Ascending aorta (tissue), 2 donors: Measurements from ENCODE around the gene ARHGAP24. TPM values are rescaled to one million over a fixed set of nuclear protein-coding genes. Genes with fewer than 3 reads are reported as not detected.
"Not testable (repeated sequence)": the region's sequence is repeated elsewhere in the genome, so short reads cannot be mapped to it uniquely, and the experiment has no call there.

Source experiments
- DNase-seq, 2 donors: peaks; one replicate each; pipeline ENCODE4 v3.0.0-alpha.2; 2019; ENCODE audit warnings: low spot score in 2 of 2
- H3K27ac ChIP-seq, 2 donors: fragments of 200-600 bp; sonication (generic); one replicate each; pipeline ENCODE4 v1.5.1; 2016 to 2017; ENCODE audit warnings: mild to moderate bottlenecking in 1 of 2
- H3K27me3 ChIP-seq: fragments of 200-600 bp; sonication (generic); one replicate; pipeline ENCODE4 v1.5.1; 2017
- H3K36me3 ChIP-seq, 2 donors: fragments of 200-600 bp; sonication (generic); one replicate each; pipeline ENCODE4 v1.5.1; 2016
- H3K4me1 ChIP-seq, 2 donors: fragments of 200-600 bp; sonication (generic); one replicate each; pipeline ENCODE4 v1.5.1; 2016 to 2017; ENCODE audit warnings: mild to moderate bottlenecking in 1 of 2
- H3K4me3 ChIP-seq, 2 donors: fragments of 200-600 bp; sonication (generic); one replicate each; pipeline ENCODE4 v1.5.1; 2016 to 2017; ENCODE audit warnings: mild to moderate bottlenecking in 1 of 2
- H3K9me3 ChIP-seq, 2 donors: fragments of 200-600 bp; sonication (generic); one replicate each; pipeline ENCODE4 v1.5.1; 2016
- CTCF ChIP-seq, 3 experiments: fragments of 200-600 bp in 2 of 3; fragments of 450-650 bp in 1 of 3; sonication (generic) in 2 of 3; IDR thresholded peaks; one replicate each; pipeline ENCODE4 v1.5.1; 2016 to 2019; ENCODE audit warnings: antibody characterized with exemption in 3 of 3, mild to moderate bottlenecking in 1 of 3, moderate library complexity in 1 of 3
- intact Hi-C: fragments of 100-400 bp; cut with DNase I; formaldehyde crosslinking; loops from one replicate; pipeline ENCODE4 v1.15.1; 2023
- total RNA-seq: library from RNA; depleted of rRNA; stranded (reverse); fragments of >200 nt; gene quantifications from one replicate; pipeline ENCODE4 v1.1.0, GENCODE V29; 2016

Gene ARHGAP24
- total RNA-seq, 1 donor from 2014 or later = 13.9 TPM

GRCh38 chr4:85644061-85644460, 169.1 kb downstream of the ARHGAP24 start:
- Histone ChIP-seq H3K9me3 (no peaks in the 10 kb centered on the region), H3K4me1 (no peaks in the 10 kb centered on the region), H3K4me3 (no peak overlapping the region), H3K27ac (no peak overlapping the region), H3K27me3 (no peaks in the 10 kb centered on the region), H3K36me3 (no peaks in the 10 kb centered on the region)
- no peak for DNase-seq
- intact Hi-C loops = no loop called here
- TF ChIP-seq CTCF (IDR thresholded peaks at IDR 0.05) = no peak

- Histone ChIP-seq H3K27me3 (no peaks in the 10 kb centered on the region), H3K27ac (no peak overlapping the region), H3K4me1 (no peaks in the 10 kb centered on the region), H3K36me3 (no peaks in the 10 kb centered on the region), H3K9me3 (no peaks in the 10 kb centered on the region), H3K4me3 (no peak overlapping the region)
- no peak for DNase-seq
- intact Hi-C loops = no loop called here
- TF ChIP-seq CTCF (IDR thresholded peaks at IDR 0.05) = no peak
Measured at GRCh38 chr4:85650908-85651307, 176.0 kb downstream of the ARHGAP24 start.

- Histone ChIP-seq H3K4me3 (no peak overlapping the region), H3K27me3 (no peaks in the 10 kb centered on the region), H3K36me3 (no peaks in the 10 kb centered on the region), H3K4me1 (no peaks in the 10 kb centered on the region), H3K9me3 (no peaks in the 10 kb centered on the region), H3K27ac (no peak overlapping the region)
- TF ChIP-seq CTCF (IDR thresholded peaks at IDR 0.05) = no peak
- no peak for DNase-seq
- intact Hi-C loops = no loop called here
Measured at GRCh38 chr4:85656759-85657505, 182.0 kb downstream of the ARHGAP24 start.

- Histone ChIP-seq H3K27me3 (no peaks in the 10 kb centered on the region), H3K36me3 (no peaks in the 10 kb centered on the region), H3K4me3 (no peak overlapping the region), H3K27ac (no peak overlapping the region), H3K4me1 (no peaks in the 10 kb centered on the region), H3K9me3 (no peaks in the 10 kb centered on the region)
- DNase-seq = no peak
- intact Hi-C loops = no loop called here
- TF ChIP-seq CTCF (IDR thresholded peaks at IDR 0.05) = no peak
Measured at GRCh38 chr4:85658766-85659439, 184.0 kb downstream of the ARHGAP24 start.

- Histone ChIP-seq H3K27ac (no peak overlapping the region), H3K9me3 (no peaks in the 10 kb centered on the region), H3K4me1 (no peaks in the 10 kb centered on the region), H3K4me3 (no peak overlapping the region), H3K36me3 (no peaks in the 10 kb centered on the region), H3K27me3 (no peaks in the 10 kb centered on the region)
- no peak for TF ChIP-seq CTCF (IDR thresholded peaks at IDR 0.05)
- intact Hi-C loops = no loop called here
- no peak for DNase-seq
Measured at GRCh38 chr4:85659610-85660218, 184.8 kb downstream of the ARHGAP24 start.

GRCh38 chr4:85666625-85667024, 191.7 kb downstream of the ARHGAP24 start:
- intact Hi-C loops, H3K27ac ChIP-seq, H3K4me3 ChIP-seq: not testable (repeated sequence)

More at GRCh38 chr4:85666625-85667024, 191.7 kb downstream of the ARHGAP24 start:
- not testable (repeated sequence) for H3K9me3 ChIP-seq, H3K36me3 ChIP-seq, H3K4me1 ChIP-seq, DNase-seq, H3K27me3 ChIP-seq
